AG09319 (cell line): Measurements from ENCODE around the gene RAB19.
"Not testable (repeated sequence)": the region's sequence is repeated elsewhere in the genome, so short reads cannot be mapped to it uniquely, and the experiment has no call there.

Experiments
- DNase-seq: peaks from one replicate; pipeline ENCODE4 v3.0.0-alpha.2; 2010; ENCODE audit warnings: low read depth; ENCODE audit errors: extremely low read depth
- TF ChIP-seq, protein P1 (sequence below): IDR thresholded peaks from 2 replicates; pipeline ENCODE4 v1.5.1; 2011; ENCODE audit warnings: low read depth, mild to moderate bottlenecking, inconsistent platforms, low read length, moderate library complexity

RAB19 gene

DNA sequence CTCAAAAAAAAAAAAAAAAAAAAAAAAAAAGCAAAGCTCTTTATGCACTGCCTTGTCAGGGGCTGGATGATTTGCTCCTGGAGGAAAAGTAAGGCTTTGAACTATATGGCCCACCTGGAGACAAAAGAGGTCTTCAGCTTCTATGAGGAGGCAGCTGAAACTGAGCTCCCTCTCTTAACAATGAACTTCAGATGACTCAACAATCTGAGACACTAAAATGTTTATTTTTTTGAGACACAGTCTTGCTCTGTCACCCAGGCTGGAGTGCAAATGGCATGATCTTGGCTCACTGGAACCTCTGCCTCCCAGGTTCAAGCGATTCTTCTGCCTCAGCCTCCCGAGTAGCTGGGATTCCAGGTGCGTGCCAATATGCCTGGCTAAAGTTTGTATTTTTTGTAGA lies 36.7 kb downstream of the RAB19 start:
- TF ChIP-seq, protein P1, sequence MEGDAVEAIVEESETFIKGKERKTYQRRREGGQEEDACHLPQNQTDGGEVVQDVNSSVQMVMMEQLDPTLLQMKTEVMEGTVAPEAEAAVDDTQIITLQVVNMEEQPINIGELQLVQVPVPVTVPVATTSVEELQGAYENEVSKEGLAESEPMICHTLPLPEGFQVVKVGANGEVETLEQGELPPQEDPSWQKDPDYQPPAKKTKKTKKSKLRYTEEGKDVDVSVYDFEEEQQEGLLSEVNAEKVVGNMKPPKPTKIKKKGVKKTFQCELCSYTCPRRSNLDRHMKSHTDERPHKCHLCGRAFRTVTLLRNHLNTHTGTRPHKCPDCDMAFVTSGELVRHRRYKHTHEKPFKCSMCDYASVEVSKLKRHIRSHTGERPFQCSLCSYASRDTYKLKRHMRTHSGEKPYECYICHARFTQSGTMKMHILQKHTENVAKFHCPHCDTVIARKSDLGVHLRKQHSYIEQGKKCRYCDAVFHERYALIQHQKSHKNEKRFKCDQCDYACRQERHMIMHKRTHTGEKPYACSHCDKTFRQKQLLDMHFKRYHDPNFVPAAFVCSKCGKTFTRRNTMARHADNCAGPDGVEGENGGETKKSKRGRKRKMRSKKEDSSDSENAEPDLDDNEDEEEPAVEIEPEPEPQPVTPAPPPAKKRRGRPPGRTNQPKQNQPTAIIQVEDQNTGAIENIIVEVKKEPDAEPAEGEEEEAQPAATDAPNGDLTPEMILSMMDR: no peak
- no peak for DNase-seq

DNA sequence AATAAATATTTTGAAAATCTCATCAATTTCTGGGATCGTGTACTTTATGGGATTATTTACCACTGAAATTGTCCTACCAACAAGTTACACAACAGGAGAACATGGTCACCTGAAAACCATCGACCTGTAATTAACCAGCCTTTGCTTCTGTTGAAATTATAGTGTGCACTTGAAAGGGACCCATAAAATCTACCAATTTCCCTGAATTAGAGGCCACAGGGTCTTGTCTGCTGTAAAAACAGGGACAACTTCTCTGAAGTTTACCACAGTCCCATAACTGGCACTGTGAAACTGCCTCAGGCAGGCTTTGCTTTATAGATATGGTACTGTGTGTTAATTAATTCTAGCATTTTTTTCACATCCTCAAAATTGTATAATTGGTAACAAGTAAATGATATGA lies 37.7 kb downstream of the RAB19 start:
- DNase-seq: no peak
- TF ChIP-seq, protein P1: no peak

DNA sequence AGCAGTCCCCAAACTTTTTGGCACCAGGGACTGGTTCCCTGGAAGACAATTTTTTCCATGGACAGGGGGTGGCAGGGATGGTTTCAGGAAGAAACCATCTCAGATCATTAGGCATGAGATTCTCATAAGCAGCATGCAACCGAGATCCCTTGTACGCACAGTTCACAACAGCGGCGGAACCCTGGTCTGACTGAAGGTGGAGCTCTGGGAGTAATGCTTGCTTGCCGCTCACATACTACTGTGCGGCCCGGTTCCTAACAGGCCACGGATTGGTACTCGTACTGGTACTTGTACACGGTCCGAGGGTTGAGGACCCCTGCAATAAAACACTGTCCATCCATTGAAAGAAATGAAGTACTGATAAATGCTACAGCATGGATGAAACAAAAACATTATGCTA lies 42.6 kb downstream of the RAB19 start:
- TF ChIP-seq, protein P1: no peak
- no peak for DNase-seq

DNA sequence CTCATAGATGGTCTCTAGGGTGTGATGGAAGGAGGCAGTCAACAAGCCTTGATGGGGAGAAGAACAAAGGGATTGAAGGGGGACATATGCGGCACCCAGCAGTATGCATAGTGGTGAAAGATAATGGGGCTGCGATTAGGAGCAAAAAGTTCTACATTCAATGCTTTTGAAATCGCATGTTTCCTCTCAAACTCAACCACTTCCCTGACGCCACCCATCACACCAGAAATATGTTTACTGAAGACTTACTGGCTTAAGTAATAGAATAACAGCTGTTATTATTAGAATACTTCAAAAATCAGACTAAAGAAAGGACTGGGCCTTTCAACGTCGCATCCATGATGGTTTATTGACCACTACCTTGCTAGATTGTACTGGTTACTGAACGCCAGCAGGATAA lies 44.0 kb downstream of the RAB19 start:
- no peak for DNase-seq
- TF ChIP-seq, protein P1: no peak

DNA sequence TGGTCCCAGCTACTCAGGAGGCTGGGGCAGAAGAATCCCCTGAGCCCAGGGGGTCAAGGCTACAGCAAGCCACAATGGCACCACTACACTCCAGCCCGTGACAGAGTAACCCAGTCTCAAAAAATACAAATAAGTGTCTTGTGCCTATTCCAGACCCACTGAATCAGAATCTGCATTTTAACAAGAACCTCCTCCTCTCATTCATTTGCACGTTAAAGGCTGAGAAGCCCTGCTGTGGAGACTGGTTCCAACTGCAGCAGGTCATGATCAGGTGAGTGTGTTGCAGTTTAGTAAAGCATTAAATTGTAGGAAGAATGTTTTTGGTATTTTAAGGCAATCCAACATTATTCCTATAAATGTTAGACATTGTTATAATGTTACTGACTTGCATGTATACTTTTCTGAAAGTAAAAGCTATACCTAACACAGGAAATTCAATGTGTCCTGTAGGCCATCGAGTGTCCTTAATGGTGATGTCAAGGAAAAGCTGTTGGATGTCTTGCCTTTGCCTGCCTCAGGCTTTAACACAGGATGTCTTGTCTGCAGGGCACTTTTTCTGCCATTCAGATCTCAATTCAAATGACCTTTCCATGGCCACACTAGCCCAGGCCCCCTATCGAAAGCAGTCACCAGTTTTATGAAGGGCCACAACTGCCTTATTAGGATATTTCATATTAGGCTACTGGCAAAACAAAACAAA lies 45.1 kb downstream of the RAB19 start:
- DNase-seq: no peak
- TF ChIP-seq, protein P1: no peak

DNA sequence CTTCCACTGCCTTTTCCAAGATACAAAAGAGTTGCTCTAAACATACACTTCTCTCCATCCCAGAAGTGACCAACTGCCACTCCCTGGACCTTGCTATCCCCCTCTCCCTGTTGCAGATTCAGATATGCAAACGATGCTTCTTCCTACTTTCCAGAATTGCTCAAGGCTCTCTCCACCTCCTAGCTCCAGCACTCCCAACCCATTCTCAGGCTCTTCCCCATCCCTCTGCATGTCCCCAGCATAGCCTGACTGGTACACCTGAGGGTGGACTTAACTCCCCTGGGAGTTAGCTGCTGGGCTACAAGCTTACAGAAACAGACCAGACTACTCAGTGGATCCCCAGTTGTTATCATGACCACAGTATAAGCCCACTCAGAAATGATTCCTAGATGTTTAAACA lies 47.9 kb downstream of the RAB19 start:
- TF ChIP-seq, protein P1: no peak
- DNase-seq: no peak

DNA sequence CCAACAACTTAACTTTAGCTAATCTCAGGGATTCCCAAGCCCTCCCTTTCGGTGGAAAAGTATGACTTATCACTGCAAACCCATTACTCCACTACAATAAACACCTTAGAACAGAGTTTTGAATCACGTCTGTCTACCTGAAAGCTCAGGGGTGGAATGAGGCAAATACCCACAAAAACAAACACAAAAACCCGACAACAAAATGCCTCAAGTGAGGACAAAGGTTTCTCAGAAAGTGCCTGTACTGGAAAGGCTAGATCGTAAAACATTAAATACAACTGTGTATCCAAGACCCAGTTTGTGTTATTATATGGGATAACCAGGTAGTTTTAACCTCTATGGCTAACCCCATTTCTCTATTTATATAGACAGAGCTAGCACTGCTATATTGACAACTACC lies 49.4 kb downstream of the RAB19 start:
- TF ChIP-seq, protein P1: no peak
- DNase-seq: no peak

DNA sequence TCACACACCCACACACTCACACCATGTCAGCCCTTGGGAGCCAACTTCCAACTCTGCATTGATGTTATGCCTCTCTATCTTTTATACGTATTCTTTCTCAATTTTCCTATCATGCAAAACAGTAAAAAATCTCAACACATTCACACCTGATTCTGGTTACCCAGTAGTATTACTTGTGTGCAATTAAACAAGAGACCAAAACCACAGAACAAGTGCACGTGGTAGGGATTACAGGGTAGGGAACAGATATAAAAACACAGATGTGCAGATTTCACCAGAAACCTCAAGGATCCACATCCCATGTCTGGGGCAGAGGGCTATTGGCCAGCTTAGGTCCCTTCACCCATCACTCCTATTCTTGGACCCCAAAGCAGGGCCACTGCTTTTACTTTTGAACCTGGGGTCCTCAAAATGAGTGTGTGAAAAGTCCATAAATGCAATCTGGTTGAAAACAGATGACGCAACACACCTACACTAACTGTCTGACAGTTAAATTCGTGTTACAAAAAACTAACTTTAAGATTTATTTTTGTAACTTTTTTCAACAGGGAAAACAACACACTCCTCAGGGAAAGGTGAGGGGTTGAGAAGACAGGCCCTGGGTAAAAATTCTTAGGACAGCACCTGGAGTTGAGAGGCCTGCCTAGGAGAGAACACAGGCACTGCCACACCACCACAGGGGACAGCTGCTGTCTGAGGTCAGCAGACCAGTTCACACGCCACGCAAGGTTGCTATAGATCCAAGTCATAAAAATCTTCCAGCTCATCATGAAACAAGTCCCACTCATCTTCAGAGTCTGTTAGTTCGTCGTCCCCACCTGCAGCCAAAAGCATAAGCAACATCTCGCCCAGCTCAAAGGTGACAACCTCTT lies 50.2 kb downstream of the RAB19 start:
- DNase-seq: not testable (repeated sequence)
